ENCODE measurements around the gene MMEL1. TPM values are rescaled to one million over a fixed set of nuclear protein-coding genes. Genes with fewer than 3 reads are reported as not detected.

The MMEL1 gene
- total and polyA plus RNA-seq, 2 of the 13 experiments (the other 11 are each of a cell fraction or from before 2014, with no cell fraction given), result 0.48 TPM; not detected in 1

DNA sequence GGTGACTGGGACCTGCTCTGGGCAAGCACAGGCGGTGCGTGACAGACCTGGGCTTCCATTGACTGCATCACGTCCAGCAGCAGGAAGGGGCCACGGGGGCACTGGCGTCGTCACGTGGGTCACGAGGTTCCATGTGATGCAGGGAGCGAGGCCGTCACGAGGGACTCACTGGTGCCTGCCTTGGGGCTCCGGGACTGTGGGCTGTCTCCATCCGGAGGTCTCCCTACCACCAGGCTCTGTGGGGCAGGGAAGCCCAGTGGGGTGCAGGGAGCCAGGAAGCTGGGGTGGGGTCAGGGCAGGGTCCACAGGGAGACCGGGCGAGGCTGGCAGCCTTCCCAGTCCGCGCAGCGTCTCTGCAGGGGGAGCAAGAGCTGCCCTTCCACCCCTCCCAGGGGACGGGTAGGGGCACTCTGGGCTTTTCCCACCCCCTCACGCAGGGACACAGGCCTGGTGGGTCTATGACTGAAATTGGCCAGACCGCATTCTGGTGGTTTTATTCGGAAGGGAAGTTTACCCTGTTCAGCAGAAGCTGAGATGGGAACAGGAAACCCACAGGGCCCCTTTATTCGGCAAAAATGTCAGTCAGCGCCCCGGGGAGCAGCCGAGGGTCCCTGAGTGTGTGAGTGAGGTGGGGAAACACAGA is 77.1 kb downstream of the MMEL1 start (continued):
- TF ChIP-seq LCORL (IDR thresholded peaks at IDR 0.05) (no peak), LCORL (CRISPR knock-in tag; IDR thresholded peaks at IDR 0.05) (no peak), SMC3 (IDR thresholded peaks at IDR 0.05; ENCODE audit: low read length) (no peak)
- TF ChIP-seq, protein P1, sequence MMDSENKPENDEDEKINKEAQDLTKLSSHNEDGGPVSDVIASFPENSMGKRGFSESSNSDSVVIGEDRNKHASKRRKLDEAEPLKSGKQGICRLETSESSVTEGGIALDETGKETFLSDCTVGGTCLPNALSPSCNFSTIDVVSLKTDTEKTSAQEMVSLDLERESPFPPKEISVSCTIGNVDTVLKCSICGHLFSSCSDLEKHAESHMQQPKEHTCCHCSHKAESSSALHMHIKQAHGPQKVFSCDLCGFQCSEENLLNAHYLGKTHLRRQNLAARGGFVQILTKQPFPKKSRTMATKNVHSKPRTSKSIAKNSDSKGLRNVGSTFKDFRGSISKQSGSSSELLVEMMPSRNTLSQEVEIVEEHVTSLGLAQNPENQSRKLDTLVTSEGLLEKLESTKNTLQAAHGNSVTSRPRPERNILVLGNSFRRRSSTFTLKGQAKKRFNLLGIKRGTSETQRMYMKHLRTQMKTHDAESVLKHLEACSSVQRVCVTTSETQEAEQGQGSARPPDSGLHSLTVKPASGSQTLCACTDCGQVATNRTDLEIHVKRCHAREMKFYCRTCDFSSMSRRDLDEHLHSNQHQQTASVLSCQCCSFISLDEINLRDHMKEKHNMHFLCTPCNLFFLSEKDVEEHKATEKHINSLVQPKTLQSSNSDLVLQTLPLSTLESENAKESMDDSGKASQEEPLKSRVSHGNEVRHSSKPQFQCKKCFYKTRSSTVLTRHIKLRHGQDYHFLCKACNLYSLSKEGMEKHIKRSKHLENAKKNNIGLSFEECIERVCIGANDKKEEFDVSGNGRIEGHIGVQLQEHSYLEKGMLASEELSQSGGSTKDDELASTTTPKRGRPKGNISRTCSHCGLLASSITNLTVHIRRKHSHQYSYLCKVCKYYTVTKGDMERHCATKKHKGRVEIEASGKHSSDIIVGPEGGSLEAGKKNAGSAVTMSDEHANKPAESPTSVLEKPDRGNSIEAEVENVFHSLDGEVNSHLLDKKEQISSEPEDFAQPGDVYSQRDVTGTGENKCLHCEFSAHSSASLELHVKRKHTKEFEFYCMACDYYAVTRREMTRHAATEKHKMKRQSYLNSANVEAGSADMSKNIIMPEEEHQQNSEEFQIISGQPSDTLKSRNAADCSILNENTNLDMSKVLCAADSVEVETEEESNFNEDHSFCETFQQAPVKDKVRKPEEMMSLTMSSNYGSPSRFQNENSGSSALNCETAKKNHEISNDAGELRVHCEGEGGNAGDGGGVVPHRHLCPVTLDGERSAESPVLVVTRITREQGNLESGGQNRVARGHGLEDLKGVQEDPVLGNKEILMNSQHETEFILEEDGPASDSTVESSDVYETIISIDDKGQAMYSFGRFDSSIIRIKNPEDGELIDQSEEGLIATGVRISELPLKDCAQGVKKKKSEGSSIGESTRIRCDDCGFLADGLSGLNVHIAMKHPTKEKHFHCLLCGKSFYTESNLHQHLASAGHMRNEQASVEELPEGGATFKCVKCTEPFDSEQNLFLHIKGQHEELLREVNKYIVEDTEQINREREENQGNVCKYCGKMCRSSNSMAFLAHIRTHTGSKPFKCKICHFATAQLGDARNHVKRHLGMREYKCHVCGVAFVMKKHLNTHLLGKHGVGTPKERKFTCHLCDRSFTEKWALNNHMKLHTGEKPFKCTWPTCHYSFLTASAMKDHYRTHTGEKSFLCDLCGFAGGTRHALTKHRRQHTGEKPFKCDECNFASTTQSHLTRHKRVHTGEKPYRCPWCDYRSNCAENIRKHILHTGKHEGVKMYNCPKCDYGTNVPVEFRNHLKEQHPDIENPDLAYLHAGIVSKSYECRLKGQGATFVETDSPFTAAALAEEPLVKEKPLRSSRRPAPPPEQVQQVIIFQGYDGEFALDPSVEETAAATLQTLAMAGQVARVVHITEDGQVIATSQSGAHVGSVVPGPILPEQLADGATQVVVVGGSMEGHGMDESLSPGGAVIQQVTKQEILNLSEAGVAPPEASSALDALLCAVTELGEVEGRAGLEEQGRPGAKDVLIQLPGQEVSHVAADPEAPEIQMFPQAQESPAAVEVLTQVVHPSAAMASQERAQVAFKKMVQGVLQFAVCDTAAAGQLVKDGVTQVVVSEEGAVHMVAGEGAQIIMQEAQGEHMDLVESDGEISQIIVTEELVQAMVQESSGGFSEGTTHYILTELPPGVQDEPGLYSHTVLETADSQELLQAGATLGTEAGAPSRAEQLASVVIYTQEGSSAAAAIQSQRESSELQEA (CRISPR knock-in tag; IDR thresholded peaks at IDR 0.05; ENCODE audit: not compliant biosample characterization), result peak; percentile 27
- TF ChIP-seq, protein P2, sequence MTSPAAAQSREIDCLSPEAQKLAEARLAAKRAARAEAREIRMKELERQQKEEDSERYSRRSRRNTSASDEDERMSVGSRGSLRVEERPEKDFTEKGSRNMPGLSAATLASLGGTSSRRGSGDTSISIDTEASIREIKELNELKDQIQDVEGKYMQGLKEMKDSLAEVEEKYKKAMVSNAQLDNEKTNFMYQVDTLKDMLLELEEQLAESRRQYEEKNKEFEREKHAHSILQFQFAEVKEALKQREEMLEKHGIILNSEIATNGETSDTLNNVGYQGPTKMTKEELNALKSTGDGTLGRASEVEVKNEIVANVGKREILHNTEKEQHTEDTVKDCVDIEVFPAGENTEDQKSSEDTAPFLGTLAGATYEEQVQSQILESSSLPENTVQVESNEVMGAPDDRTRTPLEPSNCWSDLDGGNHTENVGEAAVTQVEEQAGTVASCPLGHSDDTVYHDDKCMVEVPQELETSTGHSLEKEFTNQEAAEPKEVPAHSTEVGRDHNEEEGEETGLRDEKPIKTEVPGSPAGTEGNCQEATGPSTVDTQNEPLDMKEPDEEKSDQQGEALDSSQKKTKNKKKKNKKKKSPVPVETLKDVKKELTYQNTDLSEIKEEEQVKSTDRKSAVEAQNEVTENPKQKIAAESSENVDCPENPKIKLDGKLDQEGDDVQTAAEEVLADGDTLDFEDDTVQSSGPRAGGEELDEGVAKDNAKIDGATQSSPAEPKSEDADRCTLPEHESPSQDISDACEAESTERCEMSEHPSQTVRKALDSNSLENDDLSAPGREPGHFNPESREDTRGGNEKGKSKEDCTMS (CRISPR knock-in tag; conservative IDR thresholded peaks at IDR 0.05), result no peak
- TF ChIP-seq, protein P3, sequence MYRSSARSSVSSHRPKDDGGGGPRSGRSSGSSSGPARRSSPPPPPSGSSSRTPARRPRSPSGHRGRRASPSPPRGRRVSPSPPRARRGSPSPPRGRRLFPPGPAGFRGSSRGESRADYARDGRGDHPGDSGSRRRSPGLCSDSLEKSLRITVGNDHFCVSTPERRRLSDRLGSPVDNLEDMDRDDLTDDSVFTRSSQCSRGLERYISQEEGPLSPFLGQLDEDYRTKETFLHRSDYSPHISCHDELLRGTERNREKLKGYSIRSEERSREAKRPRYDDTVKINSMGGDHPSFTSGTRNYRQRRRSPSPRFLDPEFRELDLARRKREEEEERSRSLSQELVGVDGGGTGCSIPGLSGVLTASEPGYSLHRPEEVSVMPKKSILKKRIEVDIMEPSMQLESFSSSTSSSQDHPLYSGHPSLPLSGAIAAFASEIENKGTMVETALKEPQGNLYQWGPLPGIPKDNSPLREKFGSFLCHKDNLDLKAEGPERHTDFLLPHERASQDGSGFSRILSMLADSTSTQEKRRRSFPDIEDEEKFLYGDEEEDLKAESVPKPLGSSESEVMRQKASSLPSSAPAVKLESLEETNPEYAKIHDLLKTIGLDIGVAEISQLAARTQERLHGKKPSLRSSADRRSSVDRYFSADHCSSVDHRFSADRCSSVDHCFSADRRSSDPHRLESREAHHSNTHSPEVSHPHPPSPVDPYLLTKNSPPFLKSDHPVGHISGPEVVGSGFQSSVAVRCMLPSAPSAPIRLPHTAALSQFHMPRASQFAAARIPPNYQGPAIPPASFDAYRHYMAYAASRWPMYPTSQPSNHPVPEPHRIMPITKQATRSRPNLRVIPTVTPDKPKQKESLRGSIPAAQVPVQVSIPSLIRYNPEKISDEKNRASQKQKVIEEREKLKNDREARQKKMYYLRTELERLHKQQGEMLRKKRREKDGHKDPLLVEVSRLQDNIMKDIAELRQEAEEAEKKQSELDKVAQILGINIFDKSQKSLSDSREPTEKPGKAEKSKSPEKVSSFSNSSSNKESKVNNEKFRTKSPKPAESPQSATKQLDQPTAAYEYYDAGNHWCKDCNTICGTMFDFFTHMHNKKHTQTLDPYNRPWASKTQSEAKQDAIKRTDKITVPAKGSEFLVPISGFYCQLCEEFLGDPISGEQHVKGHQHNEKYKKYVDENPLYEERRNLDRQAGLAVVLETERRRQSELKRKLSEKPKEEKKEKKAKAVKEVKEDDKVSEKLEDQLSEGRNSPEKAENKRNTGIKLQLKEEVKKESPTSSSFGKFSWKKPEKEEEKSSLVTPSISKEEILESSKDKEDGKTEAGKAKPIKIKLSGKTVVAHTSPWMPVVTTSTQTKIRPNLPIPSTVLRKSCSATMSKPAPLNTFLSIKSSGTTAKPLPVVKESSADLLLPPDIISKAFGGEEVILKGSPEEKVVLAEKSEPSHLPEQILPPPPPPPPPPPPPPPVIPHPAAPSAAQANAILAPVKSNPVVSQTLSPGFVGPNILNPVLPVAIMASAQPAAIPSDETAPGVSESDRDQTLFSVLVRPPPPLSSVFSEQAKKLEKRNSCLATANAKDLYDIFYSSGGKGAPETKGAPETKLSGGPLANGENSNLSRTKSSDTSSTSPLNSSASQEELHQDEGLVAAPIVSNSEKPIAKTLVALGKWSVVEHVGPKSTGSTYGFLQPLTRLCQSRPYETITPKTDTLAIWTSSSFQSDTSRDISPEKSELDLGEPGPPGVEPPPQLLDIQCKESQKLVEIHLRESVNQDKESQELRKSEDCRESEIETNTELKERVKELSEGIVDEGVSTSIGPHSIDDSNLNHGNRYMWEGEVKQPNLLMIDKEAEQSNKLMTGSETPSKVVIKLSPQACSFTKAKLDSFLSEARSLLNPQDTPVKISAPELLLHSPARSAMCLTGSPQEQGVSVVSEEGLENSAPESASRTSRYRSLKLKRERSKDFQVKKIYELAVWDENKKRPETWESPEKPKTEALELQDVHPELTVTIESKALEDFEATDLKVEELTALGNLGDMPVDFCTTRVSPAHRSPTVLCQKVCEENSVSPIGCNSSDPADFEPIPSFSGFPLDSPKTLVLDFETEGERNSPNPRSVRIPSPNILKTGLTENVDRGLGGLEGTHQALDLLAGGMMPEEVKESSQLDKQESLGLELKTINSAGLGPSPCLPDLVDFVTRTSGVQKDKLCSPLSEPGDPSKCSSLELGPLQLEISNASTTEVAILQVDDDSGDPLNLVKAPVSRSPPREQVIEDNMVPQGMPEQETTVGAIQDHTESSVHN (CRISPR knock-in tag; IDR thresholded peaks at IDR 0.05), result no peak
- TF ChIP-seq, protein P4, sequence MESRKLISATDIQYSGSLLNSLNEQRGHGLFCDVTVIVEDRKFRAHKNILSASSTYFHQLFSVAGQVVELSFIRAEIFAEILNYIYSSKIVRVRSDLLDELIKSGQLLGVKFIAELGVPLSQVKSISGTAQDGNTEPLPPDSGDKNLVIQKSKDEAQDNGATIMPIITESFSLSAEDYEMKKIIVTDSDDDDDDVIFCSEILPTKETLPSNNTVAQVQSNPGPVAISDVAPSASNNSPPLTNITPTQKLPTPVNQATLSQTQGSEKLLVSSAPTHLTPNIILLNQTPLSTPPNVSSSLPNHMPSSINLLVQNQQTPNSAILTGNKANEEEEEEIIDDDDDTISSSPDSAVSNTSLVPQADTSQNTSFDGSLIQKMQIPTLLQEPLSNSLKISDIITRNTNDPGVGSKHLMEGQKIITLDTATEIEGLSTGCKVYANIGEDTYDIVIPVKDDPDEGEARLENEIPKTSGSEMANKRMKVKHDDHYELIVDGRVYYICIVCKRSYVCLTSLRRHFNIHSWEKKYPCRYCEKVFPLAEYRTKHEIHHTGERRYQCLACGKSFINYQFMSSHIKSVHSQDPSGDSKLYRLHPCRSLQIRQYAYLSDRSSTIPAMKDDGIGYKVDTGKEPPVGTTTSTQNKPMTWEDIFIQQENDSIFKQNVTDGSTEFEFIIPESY (CRISPR knock-in tag; IDR thresholded peaks at IDR 0.05), result no peak

Measured in HepG2 (cell line).